H1 (cell line): ENCODE data around the gene ARHGAP24. TPM values are rescaled to one million over a fixed set of nuclear protein-coding genes. Genes with fewer than 3 reads are reported as not detected.

Experiments used
- BCL11A ChIP-seq, 2 experiments: IDR thresholded peaks; one replicate each; pipeline ENCODE4 v1.6.1; 2011; ENCODE audit warnings: low read depth in 2 of 2, low read length in 2 of 2, mild to moderate bottlenecking in 2 of 2
- CHD7 ChIP-seq: fragments of 300-600 bp; sonication (generic); IDR thresholded peaks from 2 replicates; pipeline ENCODE4 v1.7.1; 2012; ENCODE audit warnings: low read length, moderate library complexity, mild to moderate bottlenecking, inconsistent platforms; ENCODE audit not compliant: insufficient replicate concordance
- GTF2F1 ChIP-seq: IDR thresholded peaks from 2 replicates; pipeline ENCODE4 v1.6.1; 2012; ENCODE audit warnings: low read depth, low read length, improper control_type of control experiment, borderline replicate concordance
- polyA plus RNA-seq, 7 experiments: library from polyadenylated mRNA; depleted of rRNA in 3 of 7; stranded (reverse) in 5 of 7; unstranded in 2 of 7; fragments of >200 nt in 5 of 7; fragments of 200-250 nt in 2 of 7; gene quantifications; 1 replicate in 5 of 7; 2 replicates in 1 of 7; 4 replicates in 1 of 7; pipeline versions ENCODE4 v1.2.1 to v1.2.3, GENCODE V29; 2011 to 2013; ENCODE audit warnings: missing spikeins in 2 of 7, mixed read lengths in 2 of 7
- total RNA-seq: library from RNA; stranded (reverse); fragmentation: NEBNext Ultra II Directional; extraction: Animal tissue kit (Norgen Biotek cat#: 25700); gene quantifications from 2 replicates; pipeline ENCODE4 v1.2.1, GENCODE V29; 2021

ARHGAP24 gene
- total and polyA plus RNA-seq, 2 of the 8 experiments (the other 6 are each of a cell fraction or from before 2014, with no cell fraction given), result 0.08 to 0.50 TPM

GRCh38 chr4:85928775-85929591, 454.0 kb downstream of the ARHGAP24 start (continued):
- TF ChIP-seq BCL11A (IDR thresholded peaks at IDR 0.05; ENCODE audit: low read depth in 2 of 2, low read length in 2 of 2) (no peak), CHD7 (no peak), GTF2F1 (no peak)
